ENCODE data around the gene BSG. TPM values are rescaled to one million over a fixed set of nuclear protein-coding genes. Genes with fewer than 3 reads are reported as not detected.

The BSG gene
- total and polyA plus RNA-seq, 4 donors, result 80.4 to 367 (median 149) TPM

DNA sequence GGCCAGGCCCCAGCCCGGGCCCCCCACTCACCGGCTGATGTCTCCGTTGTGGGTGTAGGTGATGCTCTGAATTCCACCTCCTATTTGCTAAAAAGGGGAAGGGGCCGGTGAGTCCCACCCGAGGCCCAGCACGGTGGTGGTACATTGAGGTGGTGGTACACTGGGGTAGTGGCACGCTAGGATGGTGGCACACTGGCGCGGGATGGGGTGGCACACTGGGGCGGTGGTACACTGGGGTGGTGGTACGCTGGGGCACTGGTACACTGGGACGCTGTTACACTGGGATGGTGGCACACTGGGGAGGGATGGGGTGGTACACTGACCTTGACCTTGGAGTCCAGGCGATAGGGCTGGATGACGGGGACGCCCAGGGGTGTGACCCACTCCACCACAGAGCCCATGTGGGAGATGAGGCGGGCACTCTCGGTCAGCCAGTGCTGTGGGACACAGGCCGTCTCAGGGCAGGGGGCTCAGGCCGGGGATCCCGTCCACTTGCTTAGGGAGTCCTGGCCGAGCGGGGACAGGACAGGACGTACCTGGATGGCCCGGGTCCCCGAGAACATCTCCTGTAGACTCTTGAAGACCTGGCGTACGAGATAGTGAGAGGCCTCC is 46.4 kb downstream of the BSG start:
- Histone ChIP-seq H3K27me3 (ENCODE audit: control insufficient read depth in 4 of 4, insufficient read depth in 4 of 4, low read length in 3 of 4) (no peaks in the 10 kb centered on the region), H3K4me3 (ENCODE audit: low read depth in 1 of 3, low read length in 3 of 3) (no peak overlapping the region), H3K27ac (ENCODE audit: low read depth in 1 of 2, low read length in 2 of 2) (no peak overlapping the region), H3K9ac (ENCODE audit: low read depth in 1 of 2, low read length in 2 of 2) (no peak overlapping the region), H3K4me1 (ENCODE audit: control insufficient read depth in 4 of 4, insufficient read depth in 4 of 4, low read length in 3 of 4) (peaks cover 0 to 4% (median 2%) of the 10 kb centered on the region in 4 donors), H3K9me3 (ENCODE audit: control insufficient read depth in 4 of 4, low read length in 3 of 4) (no peaks in the 10 kb centered on the region), H3K36me3 (ENCODE audit: control insufficient read depth in 4 of 4, insufficient read depth in 3 of 4, low read depth in 1 of 4, low read length in 3 of 4) (peaks cover 5 to 45% (median 25%) of the 10 kb centered on the region in 4 donors)
- DNase-seq (ENCODE audit: low spot score), result no peak
- WGBS, result 95% methylated on average over 27 of the region's 27 CpGs
- TF ChIP-seq JUND (IDR thresholded peaks at IDR 0.05) (no peak), GABPA (IDR thresholded peaks at IDR 0.05 in 1 of 2, conservative IDR thresholded peaks at IDR 0.05 in 1 of 2) (no peak), RXRA (IDR thresholded peaks at IDR 0.05) (no peak), SP1 (IDR thresholded peaks at IDR 0.05) (no peak), HNF4G (IDR thresholded peaks at IDR 0.05) (no peak), FOXA1 (IDR thresholded peaks at IDR 0.05) (no peak), EGR1 (IDR thresholded peaks at IDR 0.05; ENCODE audit: low read depth in 2 of 2) (no peak), TAF1 (conservative IDR thresholded peaks at IDR 0.05) (no peak), FOXA2 (IDR thresholded peaks at IDR 0.05) (no peak), RAD21 (IDR thresholded peaks at IDR 0.05) (no peak)
- TF ChIP-seq, protein P1, sequence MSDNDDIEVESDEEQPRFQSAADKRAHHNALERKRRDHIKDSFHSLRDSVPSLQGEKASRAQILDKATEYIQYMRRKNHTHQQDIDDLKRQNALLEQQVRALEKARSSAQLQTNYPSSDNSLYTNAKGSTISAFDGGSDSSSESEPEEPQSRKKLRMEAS (IDR thresholded peaks at IDR 0.05), result no peak
- TF ChIP-seq, protein P2, sequence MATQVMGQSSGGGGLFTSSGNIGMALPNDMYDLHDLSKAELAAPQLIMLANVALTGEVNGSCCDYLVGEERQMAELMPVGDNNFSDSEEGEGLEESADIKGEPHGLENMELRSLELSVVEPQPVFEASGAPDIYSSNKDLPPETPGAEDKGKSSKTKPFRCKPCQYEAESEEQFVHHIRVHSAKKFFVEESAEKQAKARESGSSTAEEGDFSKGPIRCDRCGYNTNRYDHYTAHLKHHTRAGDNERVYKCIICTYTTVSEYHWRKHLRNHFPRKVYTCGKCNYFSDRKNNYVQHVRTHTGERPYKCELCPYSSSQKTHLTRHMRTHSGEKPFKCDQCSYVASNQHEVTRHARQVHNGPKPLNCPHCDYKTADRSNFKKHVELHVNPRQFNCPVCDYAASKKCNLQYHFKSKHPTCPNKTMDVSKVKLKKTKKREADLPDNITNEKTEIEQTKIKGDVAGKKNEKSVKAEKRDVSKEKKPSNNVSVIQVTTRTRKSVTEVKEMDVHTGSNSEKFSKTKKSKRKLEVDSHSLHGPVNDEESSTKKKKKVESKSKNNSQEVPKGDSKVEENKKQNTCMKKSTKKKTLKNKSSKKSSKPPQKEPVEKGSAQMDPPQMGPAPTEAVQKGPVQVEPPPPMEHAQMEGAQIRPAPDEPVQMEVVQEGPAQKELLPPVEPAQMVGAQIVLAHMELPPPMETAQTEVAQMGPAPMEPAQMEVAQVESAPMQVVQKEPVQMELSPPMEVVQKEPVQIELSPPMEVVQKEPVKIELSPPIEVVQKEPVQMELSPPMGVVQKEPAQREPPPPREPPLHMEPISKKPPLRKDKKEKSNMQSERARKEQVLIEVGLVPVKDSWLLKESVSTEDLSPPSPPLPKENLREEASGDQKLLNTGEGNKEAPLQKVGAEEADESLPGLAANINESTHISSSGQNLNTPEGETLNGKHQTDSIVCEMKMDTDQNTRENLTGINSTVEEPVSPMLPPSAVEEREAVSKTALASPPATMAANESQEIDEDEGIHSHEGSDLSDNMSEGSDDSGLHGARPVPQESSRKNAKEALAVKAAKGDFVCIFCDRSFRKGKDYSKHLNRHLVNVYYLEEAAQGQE (IDR thresholded peaks at IDR 0.05), result no peak
- TF ChIP-seq, protein P3, sequence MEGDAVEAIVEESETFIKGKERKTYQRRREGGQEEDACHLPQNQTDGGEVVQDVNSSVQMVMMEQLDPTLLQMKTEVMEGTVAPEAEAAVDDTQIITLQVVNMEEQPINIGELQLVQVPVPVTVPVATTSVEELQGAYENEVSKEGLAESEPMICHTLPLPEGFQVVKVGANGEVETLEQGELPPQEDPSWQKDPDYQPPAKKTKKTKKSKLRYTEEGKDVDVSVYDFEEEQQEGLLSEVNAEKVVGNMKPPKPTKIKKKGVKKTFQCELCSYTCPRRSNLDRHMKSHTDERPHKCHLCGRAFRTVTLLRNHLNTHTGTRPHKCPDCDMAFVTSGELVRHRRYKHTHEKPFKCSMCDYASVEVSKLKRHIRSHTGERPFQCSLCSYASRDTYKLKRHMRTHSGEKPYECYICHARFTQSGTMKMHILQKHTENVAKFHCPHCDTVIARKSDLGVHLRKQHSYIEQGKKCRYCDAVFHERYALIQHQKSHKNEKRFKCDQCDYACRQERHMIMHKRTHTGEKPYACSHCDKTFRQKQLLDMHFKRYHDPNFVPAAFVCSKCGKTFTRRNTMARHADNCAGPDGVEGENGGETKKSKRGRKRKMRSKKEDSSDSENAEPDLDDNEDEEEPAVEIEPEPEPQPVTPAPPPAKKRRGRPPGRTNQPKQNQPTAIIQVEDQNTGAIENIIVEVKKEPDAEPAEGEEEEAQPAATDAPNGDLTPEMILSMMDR (IDR thresholded peaks at IDR 0.05; ENCODE audit: low read depth, low read length, missing input control), result no peak

DNA sequence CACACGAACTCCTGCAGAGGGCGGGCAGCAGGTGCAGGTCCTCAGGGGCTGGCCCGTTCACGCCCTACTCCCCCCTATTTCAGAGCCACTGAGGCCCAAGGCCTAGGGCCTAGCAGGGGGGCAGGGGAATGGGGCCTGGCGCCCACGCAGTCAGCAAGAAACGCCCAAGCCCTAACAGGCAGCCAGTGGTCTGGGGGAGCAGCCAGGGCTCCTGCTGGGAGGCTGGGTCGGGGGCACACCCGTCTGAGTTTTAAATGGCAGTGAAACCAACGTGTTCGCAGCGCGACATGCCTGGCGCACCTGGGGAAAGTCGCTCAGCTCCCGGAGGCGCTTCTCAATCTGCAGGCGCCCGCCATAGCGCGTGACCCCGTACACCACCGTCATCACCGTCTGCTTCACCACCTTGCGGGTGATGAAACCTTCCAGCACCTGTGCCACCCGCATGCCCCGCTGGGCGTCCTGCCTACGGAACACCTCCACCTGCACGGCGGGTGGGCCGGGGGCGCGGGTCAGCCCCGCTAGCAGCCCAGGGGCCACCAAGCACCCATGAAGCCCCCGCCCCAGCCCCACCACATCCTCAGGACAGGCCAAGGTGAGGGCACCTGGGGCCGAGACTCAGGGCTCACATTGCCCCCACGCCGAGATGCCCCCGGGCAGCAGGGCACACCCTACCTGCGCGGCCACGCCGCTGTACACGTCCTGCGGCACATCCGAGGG is 47.0 kb downstream of the BSG start:
- no peak overlapping the region for H3K27ac ChIP-seq (ENCODE audit: low read depth in 1 of 2, low read length in 2 of 2)
- H3K9ac ChIP-seq (ENCODE audit: low read depth in 1 of 2, low read length in 2 of 2), result no peak overlapping the region
- peaks cover 0 to 4% (median 2%) of the 10 kb centered on the region in 4 donors for H3K4me1 ChIP-seq (ENCODE audit: control insufficient read depth in 4 of 4, insufficient read depth in 4 of 4, low read length in 3 of 4)
- peaks cover 5 to 51% (median 25%) of the 10 kb centered on the region in 4 donors for H3K36me3 ChIP-seq (ENCODE audit: control insufficient read depth in 4 of 4, insufficient read depth in 3 of 4, low read depth in 1 of 4, low read length in 3 of 4)
- no peak for DNase-seq (ENCODE audit: low spot score)
- H3K9me3 ChIP-seq (ENCODE audit: control insufficient read depth in 4 of 4, low read length in 3 of 4), result no peaks in the 10 kb centered on the region
- TF ChIP-seq RXRA (IDR thresholded peaks at IDR 0.05) (no peak), SP1 (IDR thresholded peaks at IDR 0.05) (no peak), FOXA2 (IDR thresholded peaks at IDR 0.05) (no peak)
- TF ChIP-seq, protein P4, sequence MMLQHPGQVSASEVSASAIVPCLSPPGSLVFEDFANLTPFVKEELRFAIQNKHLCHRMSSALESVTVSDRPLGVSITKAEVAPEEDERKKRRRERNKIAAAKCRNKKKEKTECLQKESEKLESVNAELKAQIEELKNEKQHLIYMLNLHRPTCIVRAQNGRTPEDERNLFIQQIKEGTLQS (IDR thresholded peaks at IDR 0.05), result no peak
- TF ChIP-seq, protein P5, sequence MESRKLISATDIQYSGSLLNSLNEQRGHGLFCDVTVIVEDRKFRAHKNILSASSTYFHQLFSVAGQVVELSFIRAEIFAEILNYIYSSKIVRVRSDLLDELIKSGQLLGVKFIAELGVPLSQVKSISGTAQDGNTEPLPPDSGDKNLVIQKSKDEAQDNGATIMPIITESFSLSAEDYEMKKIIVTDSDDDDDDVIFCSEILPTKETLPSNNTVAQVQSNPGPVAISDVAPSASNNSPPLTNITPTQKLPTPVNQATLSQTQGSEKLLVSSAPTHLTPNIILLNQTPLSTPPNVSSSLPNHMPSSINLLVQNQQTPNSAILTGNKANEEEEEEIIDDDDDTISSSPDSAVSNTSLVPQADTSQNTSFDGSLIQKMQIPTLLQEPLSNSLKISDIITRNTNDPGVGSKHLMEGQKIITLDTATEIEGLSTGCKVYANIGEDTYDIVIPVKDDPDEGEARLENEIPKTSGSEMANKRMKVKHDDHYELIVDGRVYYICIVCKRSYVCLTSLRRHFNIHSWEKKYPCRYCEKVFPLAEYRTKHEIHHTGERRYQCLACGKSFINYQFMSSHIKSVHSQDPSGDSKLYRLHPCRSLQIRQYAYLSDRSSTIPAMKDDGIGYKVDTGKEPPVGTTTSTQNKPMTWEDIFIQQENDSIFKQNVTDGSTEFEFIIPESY (IDR thresholded peaks at IDR 0.05), result no peak
- TF ChIP-seq, protein P3 (IDR thresholded peaks at IDR 0.05; ENCODE audit: low read depth, low read length, missing input control), result no peak
- 95% methylated on average over 47 of the region's 47 CpGs for WGBS
- H3K4me3 ChIP-seq (ENCODE audit: low read depth in 1 of 3, low read length in 3 of 3), result no peak overlapping the region
- no peaks in the 10 kb centered on the region for H3K27me3 ChIP-seq (ENCODE audit: control insufficient read depth in 4 of 4, insufficient read depth in 4 of 4, low read length in 3 of 4)
